ENCODE results near the gene TMEM131L.
"Not testable (repeated sequence)": the region's sequence is repeated elsewhere in the genome, so short reads cannot be mapped to it uniquely, and the experiment has no call there.

The TMEM131L gene

GRCh38 chr4:153481478-153481877, 15.3 kb downstream of the TMEM131L start:
- no peak for DNase-seq

DNA sequence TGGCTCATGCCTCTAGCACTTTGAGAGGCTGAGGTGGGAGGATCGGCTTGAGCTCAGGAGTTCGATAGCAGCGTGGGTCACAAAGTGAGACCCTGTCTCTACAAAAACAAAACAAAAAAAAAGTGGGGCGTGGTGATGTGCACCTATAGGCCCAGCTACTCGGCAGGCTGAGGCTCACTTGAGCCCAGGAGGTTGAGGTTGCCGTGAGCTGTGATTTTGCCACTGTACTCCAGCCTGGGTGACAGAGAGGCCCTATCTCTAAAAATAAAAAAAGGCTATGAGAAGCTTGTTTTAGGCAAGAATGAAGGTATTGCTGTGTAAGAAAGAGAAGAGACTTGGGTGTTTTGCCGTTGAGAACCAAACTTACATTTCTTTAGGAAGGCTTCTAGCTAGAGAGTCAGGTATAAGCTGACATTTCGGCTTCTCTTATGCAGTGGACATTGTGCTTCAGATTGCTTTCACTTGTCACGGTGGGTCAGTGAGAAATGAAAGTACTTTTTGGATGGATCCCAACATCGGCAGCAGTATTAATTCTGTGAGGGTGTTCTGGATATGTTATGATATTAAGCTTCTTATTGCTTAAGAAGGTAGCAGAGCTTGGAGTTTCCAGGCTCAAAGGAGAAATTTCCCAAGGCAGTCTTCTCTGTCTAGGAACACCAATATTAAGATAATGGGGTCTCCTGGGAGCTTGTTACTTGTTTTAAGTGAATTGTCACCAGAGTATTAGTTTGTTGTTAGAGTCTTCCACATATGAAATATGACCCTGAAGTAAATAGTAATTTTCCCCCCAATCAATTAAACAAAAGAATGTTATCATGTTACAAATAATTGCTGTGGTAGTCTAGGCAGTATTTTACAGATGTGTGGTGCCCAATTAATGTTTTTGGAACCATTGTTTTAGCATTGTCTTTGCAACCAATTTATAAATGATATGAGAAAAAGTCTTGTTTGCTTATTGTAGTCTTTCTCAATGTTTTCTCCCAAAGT, 17.6 kb downstream of the TMEM131L start:
- DNase-seq, result no peak

DNA sequence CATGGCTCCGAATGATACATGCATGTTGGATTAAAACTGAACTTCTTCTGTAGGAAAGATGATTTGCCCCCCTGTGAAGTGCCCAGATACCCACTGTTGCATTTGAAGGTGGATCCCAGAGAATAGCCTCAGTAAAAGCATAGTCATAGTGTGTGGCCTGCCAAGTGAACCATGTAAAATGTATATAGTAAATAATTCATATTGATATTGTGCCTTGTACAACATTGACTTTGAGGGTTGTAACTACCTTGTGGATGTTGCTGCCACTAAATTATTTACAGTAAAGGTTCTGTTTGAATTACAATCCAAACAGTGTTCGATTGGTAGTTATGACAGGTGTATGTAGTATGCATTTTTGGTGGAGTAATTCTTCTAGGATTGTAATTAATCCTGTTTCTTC, 19.2 kb downstream of the TMEM131L start:
- no peak for DNase-seq

- no peak for DNase-seq
Measured at GRCh38 chr4:153485860-153486259, 19.7 kb downstream of the TMEM131L start.

- DNase-seq, result peak; percentile 42
Measured at GRCh38 chr4:153486281-153487151, 20.4 kb downstream of the TMEM131L start.

- peak; percentile 84 for DNase-seq
Measured at GRCh38 chr4:153488006-153488891, 22.1 kb downstream of the TMEM131L start.

- no peak for DNase-seq
Measured at GRCh38 chr4:153489856-153490558, 23.8 kb downstream of the TMEM131L start.

- DNase-seq, result no peak
Measured at GRCh38 chr4:153490985-153491483, 24.9 kb downstream of the TMEM131L start.

GRCh38 chr4:153494562-153494961, 28.4 kb downstream of the TMEM131L start:
- no peak for DNase-seq

- DNase-seq, result no peak
Measured at GRCh38 chr4:153495480-153496193, 29.5 kb downstream of the TMEM131L start.

- DNase-seq, result peak; percentile 70
Measured at GRCh38 chr4:153497091-153497531, 31.0 kb downstream of the TMEM131L start.

GRCh38 chr4:153497988-153498967, 32.1 kb downstream of the TMEM131L start:
- no peak for DNase-seq

DNA sequence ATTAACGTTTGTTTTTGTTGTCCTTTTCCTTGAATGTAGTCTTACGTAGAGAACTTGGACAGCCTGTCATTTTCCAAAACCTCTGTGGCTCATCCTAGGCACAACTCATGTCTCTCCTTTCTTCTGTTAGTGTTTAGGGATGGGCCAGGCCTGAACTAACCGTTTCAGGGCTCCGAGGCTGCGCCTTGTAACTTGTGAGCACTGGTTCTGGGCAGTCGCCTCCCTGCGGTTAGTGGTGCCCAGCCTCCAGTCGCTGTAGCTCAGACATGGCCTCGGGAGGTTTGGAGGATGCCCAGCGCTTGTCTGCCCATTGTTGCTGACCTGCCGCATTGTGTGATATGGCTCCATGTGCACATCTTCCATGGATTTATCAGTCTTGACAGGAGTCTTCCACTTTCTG, 32.8 kb downstream of the TMEM131L start:
- DNase-seq, result no peak

- DNase-seq, result no peak
Measured at GRCh38 chr4:153501578-153501977, 35.4 kb downstream of the TMEM131L start.

DNA sequence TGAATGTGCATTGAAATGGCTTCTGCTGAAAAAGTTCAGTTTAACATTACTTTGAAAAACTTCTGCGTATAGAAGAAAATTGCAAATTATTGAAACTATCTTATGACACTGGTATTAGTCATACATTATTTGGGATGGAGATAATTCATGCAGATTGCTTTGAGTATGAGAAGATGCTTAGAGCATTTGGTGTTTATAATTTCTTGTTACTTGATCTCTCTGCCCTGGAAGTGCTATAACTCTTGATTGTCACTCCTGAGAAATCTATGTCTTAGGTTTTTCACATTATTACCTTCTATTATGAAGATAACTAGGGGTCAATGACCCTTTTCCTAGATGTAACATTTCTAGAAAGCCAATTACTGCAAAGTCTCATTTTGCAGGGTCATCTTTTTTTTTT, 36.4 kb downstream of the TMEM131L start:
- no peak for DNase-seq

DNA sequence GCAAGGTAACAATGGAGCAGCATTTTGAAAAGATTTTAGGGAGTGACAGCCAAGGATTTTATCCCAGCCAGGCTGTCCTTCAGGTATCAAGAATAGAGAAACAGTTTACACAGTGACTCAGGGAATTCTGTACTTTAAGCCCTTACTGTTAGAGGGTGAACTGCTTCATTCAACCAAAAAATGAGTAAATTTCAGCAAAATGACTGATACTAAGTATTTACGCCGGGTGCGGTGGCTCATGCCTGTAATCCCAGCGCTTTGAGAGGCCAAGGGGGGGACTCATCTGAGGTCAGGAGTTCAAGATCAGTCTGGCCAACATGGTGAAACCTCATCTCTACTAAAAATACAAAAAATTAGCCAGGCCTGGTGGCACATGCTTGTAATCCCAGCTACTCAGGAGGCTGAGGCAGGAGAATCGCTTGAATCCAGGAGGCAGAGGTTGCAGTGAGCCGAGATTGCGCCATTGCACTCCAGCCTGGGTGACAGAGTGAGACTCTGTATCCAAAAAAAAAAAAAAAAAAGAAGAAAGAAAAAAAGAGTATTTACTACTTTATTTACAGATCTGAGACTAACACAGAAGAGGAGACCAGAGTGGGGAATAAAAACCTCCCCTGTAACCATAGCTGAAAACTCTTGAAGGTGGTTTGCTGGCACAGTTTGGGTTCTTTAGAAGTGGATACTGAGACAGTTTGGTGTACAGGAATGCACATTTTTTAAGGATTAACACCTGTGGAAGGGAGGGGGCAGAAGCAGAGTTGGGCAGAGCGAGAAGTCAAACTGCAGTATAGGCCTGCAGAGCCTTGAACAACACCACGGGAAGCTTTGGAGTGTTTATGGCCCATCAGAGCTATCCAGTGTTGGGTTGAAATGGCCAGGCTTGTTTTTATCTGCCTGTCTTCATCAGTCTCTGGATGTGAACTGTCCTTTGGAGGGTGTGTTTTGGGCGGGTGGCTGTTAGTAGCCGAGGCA, 40.5 kb downstream of the TMEM131L start:
- no peak for DNase-seq

GRCh38 chr4:153507310-153508073, 41.3 kb downstream of the TMEM131L start:
- DNase-seq, result no peak

- DNase-seq, result not testable (repeated sequence)
Measured at GRCh38 chr4:153509212-153509611, 43.1 kb downstream of the TMEM131L start.

Measured in stimulated activated CD4-positive, alpha-beta T cell treated with anti-CD3 and anti-CD28 coated beads, Interleukin-15, amount 100 ng/mL, for 24 hours (primary cell).